ENCODE measurements around the gene SLC35B1. TPM values are rescaled to one million over a fixed set of nuclear protein-coding genes. Genes with fewer than 3 reads are reported as not detected.

SLC35B1 gene
- total RNA-seq, 6 donors from 2014 or later = 16.2 to 57.4 (median 42.2) TPM

GRCh38 chr17:49723423-49723822 lies 15.7 kb upstream of the SLC35B1 start:
- TF ChIP-seq POLR2AphosphoS5 (IDR thresholded peaks at IDR 0.05) (no peak), EP300 (IDR thresholded peaks at IDR 0.05) (no peak), CTCF (IDR thresholded peaks at IDR 0.05) (no peak), POLR2A (IDR thresholded peaks at IDR 0.05) (no peak)
- H3K27me3 ChIP-seq = no peaks in the 10 kb centered on the region
- peak in 1 of 2 donors; percentile 39 for ATAC-seq (ENCODE audit: low FRiP score in 2 of 2)
- H3K4me1 ChIP-seq = peaks cover 3 to 14% (median 6%) of the 10 kb centered on the region in 4 donors
- no peak overlapping the region for H3K4me3 ChIP-seq
- H3K27ac ChIP-seq = peak overlapping the region in 3 of 4 donors; percentile 31 to 46 (median 45)
- no peak for DNase-seq
- no peaks in the 10 kb centered on the region for H3K9me3 ChIP-seq
- H3K36me3 ChIP-seq = peaks cover 0 to 39% (median 22%) of the 10 kb centered on the region in 4 donors
- 45 to 67% methylated on average over 8 of the region's 8 CpGs for WGBS, 2 donors

GRCh38 chr17:49722066-49722465 lies 14.3 kb upstream of the SLC35B1 start:
- TF ChIP-seq POLR2AphosphoS5 (IDR thresholded peaks at IDR 0.05) = no peak
- H3K4me1 ChIP-seq = peaks cover 3 to 7% (median 6%) of the 10 kb centered on the region in 4 donors
- no peak overlapping the region for H3K27ac ChIP-seq
- H3K9me3 ChIP-seq = no peaks in the 10 kb centered on the region
- no peak overlapping the region for H3K4me3 ChIP-seq
- H3K36me3 ChIP-seq = peaks cover 0 to 48% (median 29%) of the 10 kb centered on the region in 4 donors
- H3K27me3 ChIP-seq = no peaks in the 10 kb centered on the region
- ATAC-seq (ENCODE audit: low FRiP score in 2 of 2) (no peak), DNase-seq (no peak)
- 93 to 100% methylated on average over 3 of the region's 3 CpGs for WGBS, 2 donors

- ATAC-seq (ENCODE audit: low FRiP score in 2 of 2) (no peak), DNase-seq (peak in 1 of 2 donors; percentile 34)
- Histone ChIP-seq H3K4me3 (no peak overlapping the region), H3K27ac (no peak overlapping the region), H3K9me3 (no peaks in the 10 kb centered on the region), H3K36me3 (peaks cover 5 to 70% (median 37%) of the 10 kb centered on the region in 4 donors), H3K4me1 (no peaks in the 10 kb centered on the region), H3K27me3 (no peaks in the 10 kb centered on the region)
- WGBS, 2 donors = 80 to 96% methylated on average over 8 to 10 of the region's 10 CpGs
- TF ChIP-seq EP300 (IDR thresholded peaks at IDR 0.05) (no peak), POLR2AphosphoS5 (IDR thresholded peaks at IDR 0.05) (no peak), POLR2A (IDR thresholded peaks at IDR 0.05) (no peak), CTCF (IDR thresholded peaks at IDR 0.05) (no peak)
Observed at GRCh38 chr17:49717371-49717861, 9.7 kb upstream of the SLC35B1 start.

GRCh38 chr17:49716668-49717364 lies 9.1 kb upstream of the SLC35B1 start:
- Histone ChIP-seq H3K27me3 (no peaks in the 10 kb centered on the region), H3K27ac (peak overlapping the region in 1 of 4 donors; percentile 55), H3K4me1 (no peaks in the 10 kb centered on the region), H3K36me3 (peaks cover 5 to 70% (median 34%) of the 10 kb centered on the region in 4 donors), H3K9me3 (no peaks in the 10 kb centered on the region), H3K4me3 (no peak overlapping the region)
- no peak for TF ChIP-seq CTCF (IDR thresholded peaks at IDR 0.05)
- no peak for TF ChIP-seq POLR2A (IDR thresholded peaks at IDR 0.05)
- TF ChIP-seq EP300 (IDR thresholded peaks at IDR 0.05) = no peak
- no peak for TF ChIP-seq POLR2AphosphoS5 (IDR thresholded peaks at IDR 0.05)
- 67 to 70% methylated on average over 1 of the region's 1 CpG for WGBS, 2 donors
- ATAC-seq (ENCODE audit: low FRiP score in 2 of 2) = no peak
- no peak for DNase-seq

GRCh38 chr17:49715717-49716279 lies 8.0 kb upstream of the SLC35B1 start:
- peak overlapping the region in 3 of 4 donors; percentile 24 to 55 (median 48) for H3K27ac ChIP-seq
- no peaks in the 10 kb centered on the region for H3K27me3 ChIP-seq
- H3K36me3 ChIP-seq = peaks cover 5 to 79% (median 36%) of the 10 kb centered on the region in 4 donors
- DNase-seq (no peak), ATAC-seq (ENCODE audit: low FRiP score in 2 of 2) (no peak)
- H3K9me3 ChIP-seq = no peaks in the 10 kb centered on the region
- no peak for TF ChIP-seq POLR2AphosphoS5 (IDR thresholded peaks at IDR 0.05)
- no peak for TF ChIP-seq EP300 (IDR thresholded peaks at IDR 0.05)
- TF ChIP-seq POLR2A (IDR thresholded peaks at IDR 0.05) = no peak
- no peak for TF ChIP-seq CTCF (IDR thresholded peaks at IDR 0.05)
- WGBS, 2 donors = 66 to 70% methylated on average over 9 of the region's 9 CpGs
- no peak overlapping the region for H3K4me3 ChIP-seq
- H3K4me1 ChIP-seq = no peaks in the 10 kb centered on the region
